Uterus (tissue), 2 donors: ENCODE data around the gene ZNF362.

Source experiments
- CTCF ChIP-seq, 4 experiments: fragments of 200-600 bp in 2 of 4; fragments of 450-650 bp in 2 of 4; sonication (generic) in 2 of 4; IDR thresholded peaks; one replicate each; pipeline ENCODE4 v1.5.1; 2016 to 2019; ENCODE audit warnings: antibody characterized with exemption in 4 of 4, mild to moderate bottlenecking in 2 of 4, moderate library complexity in 1 of 4
- POLR2A ChIP-seq, 2 donors: fragments of 450-650 bp; IDR thresholded peaks; one replicate each; pipeline ENCODE4 v1.6.1; 2016; ENCODE audit warnings: antibody characterized with exemption in 2 of 2, mild to moderate bottlenecking in 1 of 2, moderate library complexity in 1 of 2

- TF ChIP-seq CTCF (IDR thresholded peaks at IDR 0.05) (no peak), POLR2A (IDR thresholded peaks at IDR 0.05) (no peak)
These were observed 43.3 kb downstream of the ZNF362 start for GRCh38 chr1:33299461-33300155.
